A204.1 (cell line): ENCODE measurements around the gene SPSB2.
"Not testable (repeated sequence)": the region's sequence is repeated elsewhere in the genome, so short reads cannot be mapped to it uniquely, and the experiment has no call there.

Experiments
- FAIRE-seq: peaks from 2 replicates; lab custom pipeline; 2012; peaks lifted over from hg19 to GRCh38; lab: Jason Lieb, UNC

SPSB2 gene

DNA sequence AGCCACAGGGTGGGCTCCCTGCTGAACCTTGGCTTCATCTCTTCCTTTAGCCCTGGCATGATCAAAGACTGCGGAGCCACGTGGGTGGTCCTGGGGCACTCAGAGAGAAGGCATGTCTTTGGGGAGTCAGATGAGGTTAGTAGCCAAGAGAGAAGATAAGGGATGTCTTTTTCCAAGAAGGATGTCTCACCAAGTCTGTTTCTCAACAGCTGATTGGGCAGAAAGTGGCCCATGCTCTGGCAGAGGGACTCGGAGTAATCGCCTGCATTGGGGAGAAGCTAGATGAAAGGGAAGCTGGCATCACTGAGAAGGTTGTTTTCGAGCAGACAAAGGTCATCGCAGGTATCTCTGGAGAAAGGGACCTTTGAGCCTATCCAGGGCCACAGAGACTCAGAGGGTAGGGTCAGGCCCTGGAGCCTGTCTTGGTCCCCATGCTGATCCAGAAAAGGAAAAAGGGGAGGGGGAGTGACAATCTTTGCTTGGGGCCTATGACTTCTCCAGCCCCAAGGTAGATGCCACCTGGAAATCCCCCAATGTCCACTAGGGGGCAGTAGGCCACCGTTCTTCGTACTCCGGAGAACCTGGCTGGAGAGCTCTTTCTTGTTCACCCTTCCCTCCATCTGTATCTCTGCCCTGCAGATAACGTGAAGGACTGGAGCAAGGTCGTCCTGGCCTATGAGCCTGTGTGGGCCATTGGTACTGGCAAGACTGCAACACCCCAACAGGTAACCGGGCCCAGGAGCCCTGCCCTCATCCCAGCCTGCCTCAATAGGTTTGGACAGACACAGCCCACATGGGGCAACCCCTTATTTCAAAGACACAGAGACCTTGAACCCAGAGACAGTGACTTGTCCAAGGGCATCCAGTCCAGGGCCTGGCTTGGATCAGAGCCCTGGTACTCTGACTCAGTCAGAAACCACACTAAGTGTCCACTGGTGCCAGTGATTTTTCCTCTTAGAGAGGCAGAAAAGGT, 3.8 kb downstream of the SPSB2 start:
- FAIRE-seq = no peak

GRCh38 chr12:6868211-6869048, 4.7 kb downstream of the SPSB2 start:
- FAIRE-seq = no peak

DNA sequence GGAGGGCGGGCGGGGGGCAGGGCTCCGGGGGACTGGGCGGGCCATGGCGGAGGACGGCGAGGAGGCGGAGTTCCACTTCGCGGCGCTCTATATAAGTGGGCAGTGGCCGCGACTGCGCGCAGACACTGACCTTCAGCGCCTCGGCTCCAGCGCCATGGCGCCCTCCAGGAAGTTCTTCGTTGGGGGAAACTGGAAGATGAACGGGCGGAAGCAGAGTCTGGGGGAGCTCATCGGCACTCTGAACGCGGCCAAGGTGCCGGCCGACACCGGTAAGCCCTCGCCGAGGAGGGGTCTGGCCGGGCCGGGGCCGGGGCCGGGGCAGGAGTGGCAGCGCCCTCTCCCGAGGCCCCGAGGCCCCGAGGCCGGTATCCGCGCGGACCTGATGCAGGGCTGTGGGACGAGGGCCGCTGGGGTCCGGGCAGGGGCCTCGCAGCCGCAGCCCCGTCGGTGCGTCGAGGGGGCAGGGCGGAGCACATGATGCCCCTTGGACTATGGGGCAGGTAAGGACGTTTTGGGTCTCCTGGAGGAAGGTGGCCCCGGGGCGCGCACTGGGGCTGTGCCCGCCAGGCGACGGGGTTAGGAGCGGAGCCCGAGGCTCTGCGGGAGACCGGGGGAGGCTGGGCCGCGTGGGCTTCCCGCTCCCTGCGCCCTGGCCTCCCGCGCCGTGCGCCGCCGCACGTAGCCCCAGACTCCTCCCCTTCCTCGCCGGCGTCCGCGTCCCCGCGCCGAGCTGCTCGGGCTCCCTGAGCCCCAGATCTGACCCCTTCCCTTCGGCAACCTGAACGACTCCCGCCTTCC, 5.5 kb downstream of the SPSB2 start, which contains the start of gene TPI1:
Gene TPI1, plus strand, starts transcription at position 119 of the 798 bp plus-strand sequence. Its CDS starts 36 bp downstream, at position 155.
- FAIRE-seq = no peak

DNA sequence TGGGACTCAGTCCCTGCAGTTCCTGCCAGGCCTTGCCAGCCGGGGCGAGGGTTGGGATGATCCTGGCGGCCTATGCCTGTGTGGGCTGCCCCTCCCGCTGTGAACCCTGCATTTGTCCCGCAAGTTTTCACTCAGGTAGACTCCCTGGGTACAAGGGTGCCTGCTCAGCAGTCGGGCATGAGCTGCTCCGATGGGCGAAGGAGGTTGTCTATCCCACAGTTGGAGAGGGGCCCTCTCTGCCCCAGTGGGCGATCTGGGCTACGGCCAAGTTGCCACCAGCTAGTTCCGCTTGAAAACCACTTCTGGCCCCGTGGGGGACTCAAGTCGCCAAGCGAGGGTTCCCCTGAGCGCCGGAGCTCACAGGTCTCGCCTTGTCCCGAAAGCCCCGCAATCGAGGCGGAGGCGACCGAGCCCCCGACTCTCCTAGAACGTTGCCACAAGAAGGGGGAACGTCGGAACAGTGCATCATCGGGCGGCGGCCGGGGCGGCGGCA, 6.1 kb downstream of the SPSB2 start:
- FAIRE-seq = no peak

DNA sequence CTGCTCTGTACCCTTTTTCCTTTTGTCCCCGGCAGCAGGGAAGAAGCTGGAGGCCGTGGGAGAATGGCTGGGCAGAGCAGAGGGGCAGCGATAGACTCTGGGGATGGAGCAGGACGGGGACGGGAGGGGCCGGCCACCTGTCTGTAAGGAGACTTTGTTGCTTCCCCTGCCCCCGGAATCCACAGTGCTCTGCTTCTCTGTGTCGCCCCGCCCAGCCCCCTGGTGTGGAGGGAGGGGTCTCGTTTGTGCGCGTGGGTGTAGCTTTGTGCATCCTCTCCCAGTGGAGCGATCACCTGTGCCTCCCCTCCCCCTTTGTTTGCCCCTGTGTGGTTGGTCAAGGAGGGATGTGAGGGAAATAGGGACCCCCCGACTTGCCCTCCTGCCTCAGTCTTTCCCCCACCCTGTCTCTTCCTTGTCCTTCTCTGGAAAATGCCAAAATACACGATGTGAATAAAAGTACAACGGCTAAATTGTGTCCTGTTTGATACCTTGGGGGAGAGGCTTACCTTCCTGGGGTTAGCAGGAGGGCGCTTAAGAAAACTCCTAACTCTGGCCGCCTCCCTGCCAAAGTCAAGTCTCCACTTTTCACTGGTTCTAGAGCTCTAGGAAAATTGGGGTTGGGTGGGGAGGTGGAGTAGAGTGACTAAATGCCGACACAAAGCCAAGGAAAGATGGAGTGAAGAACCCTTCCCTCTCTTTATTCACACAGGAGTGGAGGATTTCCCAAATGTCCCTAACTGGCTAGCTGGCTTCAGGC, 6.8 kb downstream of the SPSB2 start:
- FAIRE-seq = no peak

GRCh38 chr12:6865307-6865706, 7.8 kb downstream of the SPSB2 start:
- not testable (repeated sequence) for FAIRE-seq

- no peak for FAIRE-seq
Measured at GRCh38 chr12:6863586-6864321, 9.3 kb downstream of the SPSB2 start.

- no peak for FAIRE-seq
Measured at GRCh38 chr12:6863033-6863432, 10.1 kb downstream of the SPSB2 start.

DNA sequence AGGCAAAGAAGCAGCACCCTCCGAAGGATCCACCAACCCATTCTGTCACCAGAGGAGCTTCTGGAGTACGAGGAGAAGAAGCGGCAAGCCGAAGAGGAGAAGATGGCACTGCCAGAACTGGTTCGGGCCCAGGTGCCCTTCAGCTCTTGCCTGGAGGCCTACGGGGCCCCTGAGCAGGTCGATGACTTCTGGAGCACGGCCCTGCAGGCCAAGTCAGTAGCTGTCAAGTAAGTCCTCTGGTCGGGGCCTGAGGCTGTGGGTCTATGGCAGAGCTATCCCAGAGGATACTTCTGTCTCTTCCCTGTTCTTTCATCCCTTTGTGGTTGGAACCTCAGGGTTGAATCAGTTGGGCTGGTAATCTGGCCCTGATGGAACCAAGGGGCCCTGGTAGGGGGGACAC, 11.7 kb downstream of the SPSB2 start:
- no peak for FAIRE-seq

DNA sequence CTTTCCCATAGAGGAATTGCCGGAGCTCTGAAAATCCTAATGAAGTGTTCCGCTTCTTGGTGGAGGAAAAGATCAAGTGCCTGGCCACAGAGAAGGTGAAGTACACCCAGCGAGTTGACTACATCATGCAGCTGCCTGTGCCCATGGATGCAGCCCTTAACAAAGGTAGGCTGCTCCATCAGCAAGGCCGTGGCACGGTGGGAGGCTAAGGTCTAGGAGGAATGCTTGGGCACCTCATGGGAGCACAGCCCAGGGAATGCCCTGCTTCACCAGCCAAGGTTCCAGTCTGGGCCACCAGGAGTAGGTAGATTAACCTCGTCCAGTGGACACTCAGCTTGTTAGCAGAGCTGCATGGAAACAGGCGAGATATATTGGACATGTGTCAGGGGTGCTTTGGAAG, 12.2 kb downstream of the SPSB2 start:
- FAIRE-seq = no peak

DNA sequence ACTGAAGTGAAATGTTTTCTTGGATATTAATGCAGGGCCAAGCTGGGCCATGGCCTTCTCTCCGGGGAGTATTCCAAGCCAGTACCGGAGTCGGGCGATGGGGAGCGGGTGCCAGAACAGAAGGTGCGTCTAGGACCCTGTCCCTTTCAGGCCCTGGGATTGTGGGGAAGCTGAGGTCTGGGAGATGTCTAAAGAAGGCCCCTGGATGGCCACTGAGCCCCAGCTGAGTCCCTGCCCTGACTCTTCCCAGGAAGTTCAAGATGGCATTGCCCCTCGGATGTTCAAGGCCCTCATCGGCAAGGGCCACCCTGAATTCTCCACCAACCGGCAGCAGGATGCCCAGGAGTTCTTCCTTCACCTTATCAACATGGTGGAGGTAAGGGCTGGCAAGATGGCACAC, 13.0 kb downstream of the SPSB2 start:
- no peak for FAIRE-seq

- no peak for FAIRE-seq
Measured at GRCh38 chr12:6858799-6859198, 14.3 kb downstream of the SPSB2 start.

DNA sequence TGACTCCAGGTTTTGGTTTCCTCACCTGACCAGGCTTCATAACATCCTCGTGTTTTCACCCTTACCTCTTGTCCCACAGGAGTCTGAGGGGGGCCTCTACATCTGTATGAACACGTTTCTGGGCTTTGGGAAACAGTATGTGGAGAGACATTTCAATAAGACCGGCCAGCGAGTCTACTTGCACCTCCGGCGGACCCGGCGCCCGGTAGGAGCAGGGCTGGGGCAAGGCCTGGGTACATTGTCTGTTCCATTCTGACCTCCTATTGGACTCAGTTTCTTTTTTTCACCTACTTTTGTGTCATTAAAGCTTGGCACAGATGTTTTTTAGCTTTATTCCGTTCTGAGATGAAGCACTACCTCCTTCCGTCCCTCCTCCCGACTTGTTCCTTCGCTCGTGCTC, 17.8 kb downstream of the SPSB2 start:
- FAIRE-seq = no peak

DNA sequence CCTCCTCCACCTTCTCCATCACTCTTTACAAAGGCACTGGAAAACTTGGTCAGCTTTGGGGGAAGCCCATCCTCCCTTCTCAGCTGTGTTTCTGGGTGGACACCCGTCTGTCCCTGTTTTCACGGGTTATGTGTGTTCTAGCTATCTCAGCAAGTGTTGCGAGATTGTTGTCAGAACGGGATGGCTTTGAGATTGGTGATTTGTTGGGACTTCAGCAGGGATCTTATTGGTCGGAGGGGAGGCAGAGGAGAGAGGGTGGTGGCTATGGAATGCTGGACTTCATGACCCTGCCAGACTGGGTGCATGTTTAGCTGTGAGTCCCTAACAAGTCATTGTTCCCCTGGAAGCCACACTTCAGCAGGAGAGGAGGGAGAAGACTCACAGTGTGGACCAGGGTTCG, 19.1 kb downstream of the SPSB2 start:
- FAIRE-seq = no peak

- no peak for FAIRE-seq
Measured at GRCh38 chr12:6853626-6854025, 19.5 kb downstream of the SPSB2 start.

- peak; percentile 19 for FAIRE-seq
Measured at GRCh38 chr12:6852651-6853354, 20.3 kb downstream of the SPSB2 start.

DNA sequence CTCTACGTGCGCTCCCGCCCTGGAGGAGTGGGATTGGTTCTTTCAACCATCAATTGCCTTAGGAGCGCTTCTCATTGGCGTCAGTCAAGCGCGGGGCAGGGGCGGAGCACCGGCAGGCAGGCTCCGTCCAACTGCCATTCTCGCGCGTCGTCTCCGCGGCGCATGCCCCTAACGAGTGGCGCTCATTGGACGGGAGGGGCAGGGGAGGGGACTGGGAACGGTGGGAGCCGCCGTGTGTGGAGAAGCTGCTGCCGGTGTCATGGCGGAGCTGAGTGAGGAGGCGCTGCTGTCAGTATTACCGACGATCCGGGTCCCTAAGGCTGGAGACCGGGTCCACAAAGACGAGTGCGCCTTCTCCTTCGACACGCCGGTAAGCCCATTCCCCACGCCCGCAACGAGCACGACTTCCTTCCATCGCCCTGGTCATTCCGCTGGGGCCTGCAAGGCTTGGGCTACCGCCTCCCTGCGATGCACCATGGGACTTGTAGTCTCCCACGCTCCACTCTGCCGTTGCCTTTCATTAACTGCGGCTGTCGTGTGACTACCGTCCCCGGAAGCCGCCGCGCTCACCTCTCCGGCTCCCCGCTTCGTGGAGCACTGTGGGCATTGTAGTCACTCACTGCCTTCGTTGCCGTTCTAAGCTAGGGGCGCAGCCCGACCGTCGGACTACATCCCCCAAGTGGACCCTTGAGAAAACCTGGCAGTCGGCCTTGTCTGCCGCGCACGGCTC, 21.0 kb downstream of the SPSB2 start, which contains the start of gene USP5:
Gene USP5, plus strand, starts transcription at position 230 of the 730 bp plus-strand sequence. Its CDS starts 30 bp downstream, at position 260.
- peak; percentile 91 for FAIRE-seq

DNA sequence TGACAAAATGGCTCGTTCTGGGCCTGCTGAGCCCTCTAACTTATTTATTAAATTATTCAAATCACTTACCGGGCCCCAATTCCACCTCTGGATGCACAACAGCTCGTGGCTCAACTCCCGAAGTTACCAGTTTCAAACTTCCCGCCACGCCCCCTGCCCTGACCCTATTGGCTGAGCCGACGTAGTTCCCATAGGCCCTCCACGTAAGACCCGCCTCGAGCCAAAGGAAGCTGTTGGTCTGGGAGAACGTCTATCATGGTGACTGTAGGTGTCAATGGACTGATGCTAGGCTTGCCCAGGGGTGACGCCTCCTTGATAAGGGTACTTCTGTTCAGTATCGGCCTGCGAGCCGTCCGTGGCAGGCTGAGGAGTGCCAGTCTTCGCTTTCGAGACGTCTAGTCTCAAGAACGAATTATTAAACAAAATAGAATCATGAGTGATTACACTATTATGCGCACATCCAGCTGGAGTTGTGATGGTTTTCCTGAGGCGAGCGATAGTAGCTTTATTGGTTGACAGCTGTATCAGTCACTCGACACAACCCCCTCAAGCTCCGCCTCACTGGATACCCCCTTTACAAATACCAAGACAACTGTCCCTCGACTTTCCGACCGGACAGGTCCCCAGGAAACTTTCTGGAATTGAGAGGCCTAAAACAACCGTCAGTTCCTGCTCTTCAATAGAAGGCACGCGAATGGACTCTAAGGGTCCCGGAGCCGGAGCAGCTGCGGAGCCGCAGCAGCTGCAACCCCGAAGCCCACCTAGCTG, 21.8 kb downstream of the SPSB2 start, which contains the start of gene CDCA3:
Gene CDCA3, minus strand, starts transcription at position 134 of the 768 bp plus-strand sequence. CDS start 334 bp downstream, outside the sequence.
- FAIRE-seq = peak; percentile 96
